Colonic mucosa (tissue), 4 donors: ENCODE data around the gene DPF3. TPM values are rescaled to one million over a fixed set of nuclear protein-coding genes. Genes with fewer than 3 reads are reported as not detected.

ENCODE experiments used
- DNase-seq: peaks from one replicate; pipeline ENCODE4 v3.0.0-alpha.2; 2020
- H3K27ac ChIP-seq: fragments of 200-600 bp; one replicate; pipeline ENCODE4 v1.8.0; 2021
- H3K27me3 ChIP-seq: fragments of 200-600 bp; one replicate; pipeline ENCODE4 v1.8.0; 2021
- H3K36me3 ChIP-seq: fragments of 200-600 bp; one replicate; pipeline ENCODE4 v1.8.0; 2021
- H3K4me1 ChIP-seq: fragments of 200-600 bp; one replicate; pipeline ENCODE4 v1.8.0; 2021; ENCODE audit warnings: mild to moderate bottlenecking
- H3K4me3 ChIP-seq: fragments of 200-600 bp; one replicate; pipeline ENCODE4 v1.8.0; 2021
- H3K9ac ChIP-seq, 2 donors: one replicate each; pipeline ENCODE4 v1.7.0; 2013; ENCODE audit warnings: control low read depth in 2 of 2, low read depth in 2 of 2, low read length in 2 of 2
- H3K9me3 ChIP-seq: fragments of 200-600 bp; one replicate; pipeline ENCODE4 v1.8.0; 2021
- intact Hi-C: fragments of 100-400 bp; cut with DNase I; formaldehyde crosslinking; loops from one replicate; pipeline ENCODE4 v1.14.1; 2022
- total RNA-seq, 2 donors: library from RNA; stranded (reverse); fragmentation: NEBNext Ultra II Directional in 1 of 2; extraction: Animal tissue kit (Norgen Biotek cat#: 25700) in 1 of 2; gene quantifications; one replicate each; pipeline ENCODE4 v1.2.1, GENCODE V29; 2021
- TF ChIP-seq, protein P1 (sequence below): fragments of 200-600 bp; IDR thresholded peaks from one replicate; pipeline ENCODE4 v1.8.0; 2022; ENCODE audit warnings: antibody characterized with exemption, mild to moderate bottlenecking
- donor health status: healthy.
- donor health status: DM: no; HTN: no; CAD: no.
- donor health status: DM: no; HTN: no; CAD: no.

The DPF3 gene
- total RNA-seq, 2 donors from 2014 or later = 6.7 to 14.0 TPM

DNA sequence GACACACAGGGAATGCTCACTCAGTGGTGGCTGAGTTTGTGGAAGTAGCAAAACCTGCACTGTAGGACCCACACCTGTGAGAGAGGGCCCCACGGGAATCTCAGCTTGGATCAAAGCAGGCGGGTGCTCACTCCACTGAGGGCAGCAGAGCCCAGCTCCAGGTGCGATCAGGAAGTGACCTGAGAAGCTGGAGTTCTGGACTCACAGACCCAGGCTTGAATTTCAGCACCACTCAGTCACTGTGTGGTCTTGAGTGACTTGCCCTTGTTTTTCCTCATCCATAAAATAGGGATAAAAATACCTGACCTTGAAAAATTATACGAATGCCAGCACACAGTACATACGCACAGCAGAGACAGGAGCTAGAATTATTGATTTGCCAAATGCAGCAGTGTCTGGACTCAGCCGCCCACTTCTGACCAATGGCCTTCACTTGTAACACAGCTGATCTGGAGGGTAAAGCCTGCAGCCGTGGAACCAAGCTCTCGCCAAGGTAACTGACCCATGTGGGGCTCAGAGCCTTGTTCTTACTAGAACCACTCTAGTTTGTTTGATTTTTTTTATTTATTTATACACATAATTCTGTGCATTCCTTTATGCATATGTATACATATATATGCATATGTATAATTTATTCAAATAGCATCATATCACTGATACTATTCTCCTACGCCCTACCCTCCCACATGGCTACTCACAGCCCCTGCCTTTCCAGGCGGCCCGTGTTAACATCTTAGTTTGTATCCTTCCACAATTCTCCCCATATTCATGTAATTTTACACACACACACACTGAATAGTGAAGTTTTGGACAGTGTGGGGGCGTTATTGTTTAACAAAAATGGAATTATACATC lies 53.9 kb downstream of the DPF3 start:
- H3K27ac ChIP-seq = no peak overlapping the region
- intact Hi-C loops = no loop called here
- no peak overlapping the region for H3K4me3 ChIP-seq
- no peak overlapping the region for H3K9ac ChIP-seq
- TF ChIP-seq, protein P1, sequence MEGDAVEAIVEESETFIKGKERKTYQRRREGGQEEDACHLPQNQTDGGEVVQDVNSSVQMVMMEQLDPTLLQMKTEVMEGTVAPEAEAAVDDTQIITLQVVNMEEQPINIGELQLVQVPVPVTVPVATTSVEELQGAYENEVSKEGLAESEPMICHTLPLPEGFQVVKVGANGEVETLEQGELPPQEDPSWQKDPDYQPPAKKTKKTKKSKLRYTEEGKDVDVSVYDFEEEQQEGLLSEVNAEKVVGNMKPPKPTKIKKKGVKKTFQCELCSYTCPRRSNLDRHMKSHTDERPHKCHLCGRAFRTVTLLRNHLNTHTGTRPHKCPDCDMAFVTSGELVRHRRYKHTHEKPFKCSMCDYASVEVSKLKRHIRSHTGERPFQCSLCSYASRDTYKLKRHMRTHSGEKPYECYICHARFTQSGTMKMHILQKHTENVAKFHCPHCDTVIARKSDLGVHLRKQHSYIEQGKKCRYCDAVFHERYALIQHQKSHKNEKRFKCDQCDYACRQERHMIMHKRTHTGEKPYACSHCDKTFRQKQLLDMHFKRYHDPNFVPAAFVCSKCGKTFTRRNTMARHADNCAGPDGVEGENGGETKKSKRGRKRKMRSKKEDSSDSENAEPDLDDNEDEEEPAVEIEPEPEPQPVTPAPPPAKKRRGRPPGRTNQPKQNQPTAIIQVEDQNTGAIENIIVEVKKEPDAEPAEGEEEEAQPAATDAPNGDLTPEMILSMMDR = no peak
- H3K36me3 ChIP-seq = no peaks in the 10 kb centered on the region
- DNase-seq = no peak
- no peaks in the 10 kb centered on the region for H3K27me3 ChIP-seq
- H3K9me3 ChIP-seq = no peaks in the 10 kb centered on the region
- H3K4me1 ChIP-seq = no peaks in the 10 kb centered on the region

DNA sequence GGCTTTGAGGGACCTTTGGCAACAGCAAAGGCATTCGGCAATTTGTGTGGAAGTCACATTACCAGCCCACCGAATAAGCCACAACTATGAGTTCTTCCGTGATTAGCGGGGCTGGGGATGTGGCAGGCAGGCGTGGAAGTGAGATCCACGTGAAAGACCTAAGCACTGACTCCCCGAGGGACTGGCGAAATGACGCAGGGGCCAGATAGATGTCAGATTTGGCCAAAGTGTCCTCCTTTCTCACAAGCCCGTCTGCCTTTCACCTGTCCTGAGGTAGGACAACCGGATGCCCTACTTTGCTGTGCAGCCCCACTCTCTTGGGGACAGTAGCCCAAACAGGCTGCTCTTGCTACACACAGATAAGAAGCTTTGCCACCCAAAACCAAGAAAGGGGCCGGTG lies 54.5 kb downstream of the DPF3 start:
- H3K27ac ChIP-seq = no peak overlapping the region
- intact Hi-C loops = no loop called here

DNA sequence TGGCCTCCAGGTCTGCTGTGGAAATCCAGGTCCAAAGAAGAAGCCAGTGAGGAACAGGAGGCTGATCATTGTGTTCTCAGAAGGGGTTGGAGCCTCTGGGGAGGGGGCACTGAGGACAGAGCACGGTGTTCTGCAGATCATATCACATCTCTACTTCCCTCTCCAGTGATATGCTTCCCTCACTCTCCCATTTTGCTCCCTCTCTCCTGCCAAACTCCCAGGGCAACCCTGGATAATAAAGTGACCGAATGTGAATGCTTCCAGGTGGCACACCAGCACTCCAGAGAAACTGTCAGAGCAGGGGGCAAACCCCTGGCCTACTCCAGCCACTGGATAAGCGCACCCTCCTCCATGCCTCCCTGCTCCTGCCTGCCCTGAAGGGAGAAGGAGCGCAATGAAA lies 57.8 kb downstream of the DPF3 start:
- H3K4me3 ChIP-seq = no peak overlapping the region
- no peaks in the 10 kb centered on the region for H3K27me3 ChIP-seq
- H3K9me3 ChIP-seq = no peaks in the 10 kb centered on the region
- intact Hi-C loops = no loop called here
- no peaks in the 10 kb centered on the region for H3K36me3 ChIP-seq
- no peak for DNase-seq
- TF ChIP-seq, protein P1 = no peak
- no peak overlapping the region for H3K9ac ChIP-seq
- H3K4me1 ChIP-seq = peaks cover 6% of the 10 kb centered on the region
- H3K27ac ChIP-seq = no peak overlapping the region

More for the DNA sequence above, 54.5 kb downstream of the DPF3 start:
- Histone ChIP-seq H3K4me3 (no peak overlapping the region), H3K9ac (no peak overlapping the region), H3K27me3 (no peaks in the 10 kb centered on the region), H3K9me3 (no peaks in the 10 kb centered on the region), H3K36me3 (no peaks in the 10 kb centered on the region), H3K4me1 (no peaks in the 10 kb centered on the region)
- TF ChIP-seq, protein P1 = no peak
- no peak for DNase-seq

DNA sequence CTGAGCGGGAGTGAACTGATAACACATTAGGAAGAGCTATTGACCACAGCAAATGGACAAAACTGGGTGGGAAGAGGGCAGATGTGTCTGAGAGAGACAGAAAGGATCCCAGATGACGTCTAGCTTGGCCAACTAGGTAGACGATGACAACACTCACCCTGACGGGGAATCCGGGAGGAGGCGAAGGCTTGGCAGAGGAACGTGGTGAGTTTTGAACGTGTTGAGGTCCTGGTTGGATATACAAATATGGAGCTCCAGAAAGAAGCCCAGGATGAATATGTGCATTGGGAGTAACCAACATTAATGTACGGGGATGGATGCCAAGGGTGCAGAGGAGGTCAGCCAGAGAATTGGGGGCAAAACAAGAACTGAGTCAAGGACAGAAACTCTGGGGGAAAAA lies 60.7 kb downstream of the DPF3 start:
- Histone ChIP-seq H3K27me3 (no peaks in the 10 kb centered on the region), H3K27ac (no peak overlapping the region), H3K4me3 (no peak overlapping the region), H3K9me3 (no peaks in the 10 kb centered on the region), H3K4me1 (peaks cover 6% of the 10 kb centered on the region), H3K36me3 (no peaks in the 10 kb centered on the region), H3K9ac (no peak overlapping the region)
- intact Hi-C loops = no loop called here
- TF ChIP-seq, protein P1 = no peak
- no peak for DNase-seq

DNA sequence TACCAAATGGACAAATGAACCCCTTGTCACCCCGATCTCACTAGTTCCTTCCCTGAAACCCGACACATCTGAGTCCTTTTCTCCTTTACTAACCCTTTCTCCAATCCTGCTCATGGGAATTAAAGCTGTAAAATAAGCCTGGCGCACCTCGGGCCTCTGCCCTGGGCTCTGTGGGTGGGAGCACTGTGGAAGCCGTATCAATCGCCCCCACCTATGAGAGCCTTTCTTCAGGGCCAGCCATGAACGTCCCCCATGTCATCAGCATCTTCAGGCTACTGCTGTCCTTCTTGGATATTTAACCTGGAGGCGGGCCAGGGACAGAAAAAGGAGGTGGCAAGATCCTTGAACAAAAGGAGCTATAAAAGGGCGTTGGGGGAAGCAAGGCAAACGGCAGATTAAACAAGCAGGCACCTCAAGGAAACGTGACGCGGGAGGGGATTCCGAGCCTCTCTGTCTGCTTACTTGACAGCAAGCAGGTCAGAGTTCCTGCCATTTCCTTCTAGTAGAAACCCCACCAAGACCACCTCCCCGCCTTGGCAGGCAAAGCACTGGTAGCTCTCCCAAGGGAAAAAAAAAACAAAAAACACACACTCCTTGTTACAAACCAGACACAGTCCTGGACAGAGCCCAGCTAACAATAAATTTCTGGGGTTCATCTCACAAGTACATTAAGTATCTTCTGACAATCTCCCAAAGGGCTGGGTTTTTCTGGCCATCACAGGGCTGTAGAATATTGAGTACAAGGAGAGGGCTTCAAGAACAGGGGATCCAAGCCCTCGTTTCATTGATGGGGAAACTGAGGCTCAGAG lies 62.9 kb downstream of the DPF3 start:
- H3K9me3 ChIP-seq = no peaks in the 10 kb centered on the region
- peaks cover 6% of the 10 kb centered on the region for H3K4me1 ChIP-seq
- H3K27me3 ChIP-seq = no peaks in the 10 kb centered on the region
- H3K36me3 ChIP-seq = no peaks in the 10 kb centered on the region
- DNase-seq = peak; percentile 95
- peak overlapping the region in 1 of 2 donors; percentile 13 for H3K9ac ChIP-seq
- H3K27ac ChIP-seq = peak overlapping the region; percentile 67
- TF ChIP-seq, protein P1 = no peak
- intact Hi-C loops = no loop called here
- H3K4me3 ChIP-seq = no peak overlapping the region
